ENCODE measurements around the gene FKBP4. TPM values are rescaled to one million over a fixed set of nuclear protein-coding genes. Genes with fewer than 3 reads are reported as not detected.

FKBP4 gene, protein sequence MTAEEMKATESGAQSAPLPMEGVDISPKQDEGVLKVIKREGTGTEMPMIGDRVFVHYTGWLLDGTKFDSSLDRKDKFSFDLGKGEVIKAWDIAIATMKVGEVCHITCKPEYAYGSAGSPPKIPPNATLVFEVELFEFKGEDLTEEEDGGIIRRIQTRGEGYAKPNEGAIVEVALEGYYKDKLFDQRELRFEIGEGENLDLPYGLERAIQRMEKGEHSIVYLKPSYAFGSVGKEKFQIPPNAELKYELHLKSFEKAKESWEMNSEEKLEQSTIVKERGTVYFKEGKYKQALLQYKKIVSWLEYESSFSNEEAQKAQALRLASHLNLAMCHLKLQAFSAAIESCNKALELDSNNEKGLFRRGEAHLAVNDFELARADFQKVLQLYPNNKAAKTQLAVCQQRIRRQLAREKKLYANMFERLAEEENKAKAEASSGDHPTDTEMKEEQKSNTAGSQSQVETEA
- total RNA-seq = 10 to 100 TPM; 55.2 to 87.0 TPM

- WGBS = under 1% methylated on average over 63 of the region's 63 CpGs
- H3K4me3 ChIP-seq = peak within 1 kb of the TSS; percentile 77 to 83
These were observed at the start of gene FKBP4 for GRCh38 chr12:2794736-2795289. FKBP4 (plus strand) TSS chr12:2794970; CDS start chr12:2795140, 170 bp downstream.

GRCh38 chr12:2745655-2746054 lies 49.1 kb upstream of the FKBP4 start:
- intact Hi-C loops (cut with DNase I) = no loop called here
- WGBS = 45% methylated on average over 2 of the region's 2 CpGs
- Histone ChIP-seq H3K4me3 (no peak overlapping the region), H3K36me3 (no peaks in the 10 kb centered on the region), H3K27ac (no peak overlapping the region), H3K27me3 (replicated peaks; ENCODE audit: insufficient read depth) (no peaks in the 10 kb centered on the region), H3K9me3 (no peaks in the 10 kb centered on the region), H3K4me1 (replicated peaks) (no peaks in the 10 kb centered on the region)
- TF ChIP-seq POLR2A (IDR thresholded peaks at IDR 0.05) = no peak
- DNase-seq (ENCODE audit: low spot score) = no peak

More at GRCh38 chr12:2794736-2795289, at the start of gene FKBP4:
- peaks cover 5% of the 10 kb centered on the region for H3K4me1 ChIP-seq (replicated peaks)
- H3K27me3 ChIP-seq (replicated peaks; ENCODE audit: insufficient read depth) = no peaks in the 10 kb centered on the region
- no peaks in the 10 kb centered on the region for H3K9me3 ChIP-seq
- peak within 1 kb of the TSS; percentile 87 to 92 for H3K27ac ChIP-seq
- DNase-seq (ENCODE audit: low spot score) = peak; percentile 93
- TF ChIP-seq CTCF (IDR thresholded peaks at IDR 0.05) = peak in 1 of 4 experiments; percentile 15
- peak; percentile 85 for TF ChIP-seq POLR2AphosphoS5 (IDR thresholded peaks at IDR 0.05)
- peak; percentile 98 for TF ChIP-seq POLR2A (IDR thresholded peaks at IDR 0.05)
- intact Hi-C loops (cut with DNase I) = no loop called here
- H3K36me3 ChIP-seq = peaks cover 0 to 7% of the 10 kb centered on the region in 2 donors

- TF ChIP-seq POLR2AphosphoS5 (IDR thresholded peaks at IDR 0.05) = no peak
- no peak for TF ChIP-seq CTCF (IDR thresholded peaks at IDR 0.05)
- no peak for TF ChIP-seq POLR2A (IDR thresholded peaks at IDR 0.05)
These were observed 45.2 kb upstream of the FKBP4 start for GRCh38 chr12:2749580-2749979.

DNA sequence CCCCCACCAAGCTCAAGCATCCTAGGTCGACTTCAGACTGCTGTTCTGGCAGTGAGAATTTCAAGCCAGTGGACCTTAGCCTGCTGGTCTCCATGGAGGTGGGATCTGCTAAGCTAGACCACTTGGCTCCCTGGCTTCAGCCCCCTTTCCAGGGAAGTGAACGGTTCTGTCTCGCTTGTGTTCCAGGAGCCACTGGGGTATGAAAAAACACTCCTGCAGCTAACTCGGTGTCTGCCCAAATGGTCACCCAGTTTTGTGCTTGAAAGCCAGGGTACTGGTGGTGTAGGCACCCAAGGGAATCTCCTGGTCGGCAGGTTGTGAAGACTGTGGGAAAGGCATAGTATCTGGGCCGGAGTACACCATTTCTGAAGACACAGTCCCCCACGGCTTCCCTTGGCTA lies 44.6 kb upstream of the FKBP4 start:
- H3K9me3 ChIP-seq = no peaks in the 10 kb centered on the region
- H3K27ac ChIP-seq = no peak overlapping the region
- intact Hi-C loops (cut with DNase I) = no loop called here
- no peak for DNase-seq (ENCODE audit: low spot score)
- no peak overlapping the region for H3K4me3 ChIP-seq
- H3K4me1 ChIP-seq (replicated peaks) = no peaks in the 10 kb centered on the region
- 66% methylated on average over 7 of the region's 7 CpGs for WGBS
- H3K36me3 ChIP-seq = no peaks in the 10 kb centered on the region
- no peak for TF ChIP-seq POLR2A (IDR thresholded peaks at IDR 0.05)
- no peak for TF ChIP-seq CTCF (IDR thresholded peaks at IDR 0.05)
- TF ChIP-seq POLR2AphosphoS5 (IDR thresholded peaks at IDR 0.05) = no peak
- no peaks in the 10 kb centered on the region for H3K27me3 ChIP-seq (replicated peaks; ENCODE audit: insufficient read depth)

More at GRCh38 chr12:2749580-2749979, 45.2 kb upstream of the FKBP4 start:
- H3K27ac ChIP-seq = no peak overlapping the region
- H3K9me3 ChIP-seq = no peaks in the 10 kb centered on the region
- no peaks in the 10 kb centered on the region for H3K36me3 ChIP-seq
- H3K4me3 ChIP-seq = no peak overlapping the region
- H3K4me1 ChIP-seq (replicated peaks) = no peaks in the 10 kb centered on the region
- 46% methylated on average over 11 of the region's 11 CpGs for WGBS
- intact Hi-C loops (cut with DNase I) = no loop called here
- no peaks in the 10 kb centered on the region for H3K27me3 ChIP-seq (replicated peaks; ENCODE audit: insufficient read depth)
- DNase-seq (ENCODE audit: low spot score) = no peak

- H3K27me3 ChIP-seq (replicated peaks; ENCODE audit: insufficient read depth) = no peaks in the 10 kb centered on the region
- no peaks in the 10 kb centered on the region for H3K4me1 ChIP-seq (replicated peaks)
- H3K27ac ChIP-seq = no peak overlapping the region
- no peak for DNase-seq (ENCODE audit: low spot score)
- H3K9me3 ChIP-seq = no peaks in the 10 kb centered on the region
- H3K4me3 ChIP-seq = no peak overlapping the region
- H3K36me3 ChIP-seq = no peaks in the 10 kb centered on the region
- intact Hi-C loops (cut with DNase I) = no loop called here
- TF ChIP-seq POLR2A (IDR thresholded peaks at IDR 0.05) = no peak
- no peak for TF ChIP-seq POLR2AphosphoS5 (IDR thresholded peaks at IDR 0.05)
- TF ChIP-seq CTCF (IDR thresholded peaks at IDR 0.05) = no peak
These were observed 43.5 kb upstream of the FKBP4 start for GRCh38 chr12:2751230-2751629.

Data from prostate gland (tissue), 2 donors.